Measurements from ENCODE around the gene ST6GALNAC3. TPM values are rescaled to one million over a fixed set of nuclear protein-coding genes. Genes with fewer than 3 reads are reported as not detected.

ST6GALNAC3 gene
- total RNA-seq, 2 donors from 2014 or later: 6.3 to 7.6 TPM

- Mint-ChIP-seq H3K9me3 (no peaks in the 10 kb centered on the region), H3K36me3 (ENCODE audit: low read depth) (no peaks in the 10 kb centered on the region), H3K4me3 (no peak overlapping the region), H3K27me3 (ENCODE audit: insufficient read depth) (no peaks in the 10 kb centered on the region), H3K4me1 (no peaks in the 10 kb centered on the region), H3K27ac (no peak overlapping the region)
- Histone ChIP-seq H3K27ac (ENCODE audit: low read depth, low read length) (no peak overlapping the region), H3K9me3 (ENCODE audit: control insufficient read depth, low read length) (no peaks in the 10 kb centered on the region), H3K4me1 (ENCODE audit: control insufficient read depth, insufficient read depth, low read length) (no peaks in the 10 kb centered on the region), H3K4me3 (ENCODE audit: low read length) (no peak overlapping the region), H3K36me3 (ENCODE audit: control insufficient read depth, insufficient read depth, low read length) (no peaks in the 10 kb centered on the region), H3K27me3 (ENCODE audit: control insufficient read depth, insufficient read depth, low read length, poor library complexity, severe bottlenecking) (no peaks in the 10 kb centered on the region), H3K9ac (ENCODE audit: extremely low read depth, low read length, poor library complexity, severe bottlenecking) (no peak overlapping the region)
- no peak for TF ChIP-seq CTCF (conservative IDR thresholded peaks at IDR 0.05)
- DNase-seq: no peak
- 91 to 94% methylated on average over 2 to 4 of the region's 4 CpGs for WGBS, 2 experiments (ENCODE audit: insufficient coverage in 1 of 2, insufficient read length in 1 of 2)
These were observed 73.4 kb downstream of the ST6GALNAC3 start for GRCh38 chr1:76147917-76148316.

GRCh38 chr1:76148460-76148859, 73.9 kb downstream of the ST6GALNAC3 start:
- H3K4me1 Mint-ChIP-seq: no peaks in the 10 kb centered on the region
- no peak overlapping the region for H3K27ac Mint-ChIP-seq
- DNase-seq: no peak
- Histone ChIP-seq H3K4me3 (ENCODE audit: low read length) (no peak overlapping the region), H3K27me3 (ENCODE audit: control insufficient read depth, insufficient read depth, low read length, poor library complexity, severe bottlenecking) (no peaks in the 10 kb centered on the region), H3K9ac (ENCODE audit: extremely low read depth, low read length, poor library complexity, severe bottlenecking) (no peak overlapping the region), H3K36me3 (ENCODE audit: control insufficient read depth, insufficient read depth, low read length) (no peaks in the 10 kb centered on the region), H3K27ac (ENCODE audit: low read depth, low read length) (no peak overlapping the region), H3K9me3 (ENCODE audit: control insufficient read depth, low read length) (no peaks in the 10 kb centered on the region), H3K4me1 (ENCODE audit: control insufficient read depth, insufficient read depth, low read length) (no peaks in the 10 kb centered on the region)
- H3K4me3 Mint-ChIP-seq: no peak overlapping the region
- WGBS, 2 experiments (ENCODE audit: insufficient coverage in 1 of 2, insufficient read length in 1 of 2): 100% methylated on average over 2 of the region's 2 CpGs; no CpG with 5 or more reads in 1 of the 2 experiments
- H3K27me3 Mint-ChIP-seq (ENCODE audit: insufficient read depth): no peaks in the 10 kb centered on the region
- TF ChIP-seq CTCF (conservative IDR thresholded peaks at IDR 0.05): no peak
- H3K9me3 Mint-ChIP-seq: no peaks in the 10 kb centered on the region
- H3K36me3 Mint-ChIP-seq (ENCODE audit: low read depth): no peaks in the 10 kb centered on the region

GRCh38 chr1:76153841-76154205, 79.3 kb downstream of the ST6GALNAC3 start:
- Histone ChIP-seq H3K27ac (ENCODE audit: low read depth, low read length) (no peak overlapping the region), H3K4me3 (ENCODE audit: low read length) (no peak overlapping the region), H3K36me3 (ENCODE audit: control insufficient read depth, insufficient read depth, low read length) (no peaks in the 10 kb centered on the region), H3K9ac (ENCODE audit: extremely low read depth, low read length, poor library complexity, severe bottlenecking) (no peak overlapping the region), H3K27me3 (ENCODE audit: control insufficient read depth, insufficient read depth, low read length, poor library complexity, severe bottlenecking) (no peaks in the 10 kb centered on the region), H3K9me3 (ENCODE audit: control insufficient read depth, low read length) (no peaks in the 10 kb centered on the region), H3K4me1 (ENCODE audit: control insufficient read depth, insufficient read depth, low read length) (no peaks in the 10 kb centered on the region)
- Mint-ChIP-seq H3K9me3 (no peaks in the 10 kb centered on the region), H3K27me3 (ENCODE audit: insufficient read depth) (no peaks in the 10 kb centered on the region), H3K36me3 (ENCODE audit: low read depth) (no peaks in the 10 kb centered on the region), H3K4me1 (peaks cover 6% of the 10 kb centered on the region), H3K27ac (no peak overlapping the region), H3K4me3 (no peak overlapping the region)
- WGBS, 2 experiments (ENCODE audit: insufficient coverage in 1 of 2, insufficient read length in 1 of 2): 86 to 97% methylated on average over 5 to 8 of the region's 8 CpGs
- TF ChIP-seq CTCF (conservative IDR thresholded peaks at IDR 0.05): no peak
- DNase-seq: no peak
